Keratinocyte (primary cell): ENCODE measurements around the gene R3HDM2. TPM values are rescaled to one million over a fixed set of nuclear protein-coding genes. Genes with fewer than 3 reads are reported as not detected.

ENCODE experiments used
- DNase-seq: peaks from one replicate; pipeline ENCODE4 v3.0.0-alpha.2; 2011; ENCODE audit warnings: low read depth, missing footprints, low spot score
- FAIRE-seq: peaks from 2 replicates; lab custom pipeline; 2011; peaks lifted over from hg19 to GRCh38; lab: Jason Lieb, UNC
- H2AFZ ChIP-seq: 2 replicates; pipeline ENCODE4 v1.6.0; 2012; ENCODE audit warnings: low read length, control low read depth, inconsistent platforms; ENCODE audit not compliant: control insufficient read depth
- H3K27ac ChIP-seq: 2 replicates; pipeline ENCODE4 v1.5.1; 2011; ENCODE audit warnings: low read length; ENCODE audit not compliant: control insufficient read depth, insufficient read depth
- H3K27me3 ChIP-seq: 3 replicates; pipeline ENCODE4 v1.6.0; 2011; ENCODE audit warnings: low read length; ENCODE audit not compliant: control insufficient read depth, insufficient read depth; ENCODE audit errors: extremely low read depth
- H3K36me3 ChIP-seq, 2 experiments: 2 replicates in 1 of 2; 3 replicates in 1 of 2; pipeline ENCODE4 v1.5.1; 2011; ENCODE audit warnings: low read length in 2 of 2, mild to moderate bottlenecking in 1 of 2; ENCODE audit not compliant: control insufficient read depth in 2 of 2, insufficient read depth in 2 of 2; ENCODE audit errors: extremely low read depth in 1 of 2
- H3K4me1 ChIP-seq: 3 replicates; pipeline ENCODE4 v1.5.1; 2011; ENCODE audit warnings: low read length; ENCODE audit not compliant: control insufficient read depth, insufficient read depth; ENCODE audit errors: extremely low read depth
- H3K4me2 ChIP-seq: 3 replicates; pipeline ENCODE4 v1.6.0; 2011; ENCODE audit warnings: low read depth, low read length; ENCODE audit not compliant: control insufficient read depth, insufficient read depth; ENCODE audit errors: extremely low read depth
- H3K4me3 ChIP-seq, 3 experiments: fragments of 200-600 bp in 1 of 3; sonication (generic) in 1 of 3; 2 replicates in 2 of 3; 3 replicates in 1 of 3; pipeline ENCODE4 v1.5.1; 2011 to 2016; ENCODE audit warnings: low read length in 3 of 3, mild to moderate bottlenecking in 3 of 3, control low read depth in 2 of 3, inconsistent platforms in 1 of 3, low read depth in 1 of 3, mixed read lengths in 1 of 3, mixed run types in 1 of 3, moderate library complexity in 1 of 3; ENCODE audit not compliant: control insufficient read depth in 2 of 3, insufficient read depth in 2 of 3; ENCODE audit errors: extremely low read depth in 1 of 3
- H3K79me2 ChIP-seq: 2 replicates; pipeline ENCODE4 v1.6.0; 2012; ENCODE audit warnings: low read length; ENCODE audit not compliant: control insufficient read depth, insufficient read depth
- H3K9ac ChIP-seq: 3 replicates; pipeline ENCODE4 v1.6.0; 2011; ENCODE audit warnings: low read length; ENCODE audit not compliant: control insufficient read depth, insufficient read depth; ENCODE audit errors: extremely low read depth
- H3K9me1 ChIP-seq: 3 replicates; pipeline ENCODE4 v1.6.0; 2011; ENCODE audit warnings: low read length; ENCODE audit not compliant: control insufficient read depth, insufficient read depth; ENCODE audit errors: extremely low read depth
- H3K9me3 ChIP-seq: 2 replicates; pipeline ENCODE4 v1.5.1; 2012; ENCODE audit warnings: low read depth, low read length; ENCODE audit not compliant: control insufficient read depth
- H4K20me1 ChIP-seq: 3 replicates; pipeline ENCODE4 v1.6.0; 2011; ENCODE audit warnings: low read length; ENCODE audit not compliant: control insufficient read depth, insufficient read depth; ENCODE audit errors: extremely low read depth
- CTCF ChIP-seq, 3 experiments: IDR thresholded peaks in 1 of 3; conservative IDR thresholded peaks in 1 of 3; optimal IDR thresholded peaks in 1 of 3; 2 replicates in 2 of 3; 3 replicates in 1 of 3; pipeline versions ENCODE3 to v1.5.1; 2011; ENCODE audit warnings: low read length in 3 of 3, mild to moderate bottlenecking in 3 of 3, moderate library complexity in 2 of 3, control low read depth in 1 of 3, inconsistent platforms in 1 of 3; ENCODE audit not compliant: insufficient read depth in 2 of 3; ENCODE audit errors: extremely low read depth in 1 of 3
- EZH2 ChIP-seq: IDR thresholded peaks from one replicate; pipeline ENCODE4 v1.6.1; 2012; ENCODE audit warnings: inconsistent platforms, mild to moderate bottlenecking, low read length, moderate library complexity
- dilution Hi-C: fragments of 300-500 bp; cut with MboI; formaldehyde crosslinking; loops from one replicate; pipeline ENCODE4 v1.7.0; 2020; ENCODE audit warnings: low sequenced_read_pairs; ENCODE audit not compliant: extremely low pct_ligation_motif_present
- polyA plus RNA-seq, 5 experiments: library from polyadenylated mRNA; depleted of rRNA in 3 of 5; stranded (reverse) in 3 of 5; stranded (forward) in 1 of 5; unstranded in 1 of 5; fragments of >200 nt; gene quantifications; 1 replicate in 1 of 5; 2 replicates in 3 of 5; 3 replicates in 1 of 5; pipeline versions ENCODE4 v1.2.1 to v1.2.3, GENCODE V29; 2011 to 2012; ENCODE audit warnings: missing spikeins in 2 of 5, low read depth in 1 of 5, low replicate concordance in 1 of 5

The R3HDM2 gene
- polyA plus RNA-seq, 1 donor (not counting 4 experiments of a cell fraction or from before 2014, with no cell fraction given): 11.1 TPM

- no peak overlapping the region for H3K9ac ChIP-seq
- H3K27me3 ChIP-seq: no peaks in the 10 kb centered on the region
- no peak overlapping the region for H3K4me2 ChIP-seq
- no peaks in the 10 kb centered on the region for H3K79me2 ChIP-seq
- no peak overlapping the region for H3K4me3 ChIP-seq
- H3K4me1 ChIP-seq: peaks cover 6% of the 10 kb centered on the region
- no peak for FAIRE-seq
- H2AFZ ChIP-seq: no peak overlapping the region
- H3K9me1 ChIP-seq: no peaks in the 10 kb centered on the region
- no peaks in the 10 kb centered on the region for H3K36me3 ChIP-seq
- no peak overlapping the region for H3K27ac ChIP-seq
- no peaks in the 10 kb centered on the region for H4K20me1 ChIP-seq
- H3K9me3 ChIP-seq: no peaks in the 10 kb centered on the region
- no peak for DNase-seq
- no peak for TF ChIP-seq CTCF (optimal IDR thresholded peaks at IDR 0.05 in 1 of 3, IDR thresholded peaks at IDR 0.05 in 1 of 3, conservative IDR thresholded peaks at IDR 0.05 in 1 of 3; ENCODE audit: extremely low read depth in 1 of 3, insufficient read depth in 2 of 3, low read length in 3 of 3)
- TF ChIP-seq EZH2: no peak
- dilution Hi-C loops: no loop called here
Measured at GRCh38 chr12:57320639-57321038, 110.2 kb downstream of the R3HDM2 start.

GRCh38 chr12:57319678-57320469 lies 111.0 kb downstream of the R3HDM2 start:
- no peak overlapping the region for H3K4me3 ChIP-seq
- H2AFZ ChIP-seq: no peak overlapping the region
- H3K79me2 ChIP-seq: no peaks in the 10 kb centered on the region
- no peak overlapping the region for H3K9ac ChIP-seq
- H3K9me1 ChIP-seq: no peaks in the 10 kb centered on the region
- DNase-seq (no peak), FAIRE-seq (no peak)
- TF ChIP-seq EZH2 (no peak), CTCF (optimal IDR thresholded peaks at IDR 0.05 in 1 of 3, IDR thresholded peaks at IDR 0.05 in 1 of 3, conservative IDR thresholded peaks at IDR 0.05 in 1 of 3; ENCODE audit: extremely low read depth in 1 of 3, insufficient read depth in 2 of 3, low read length in 3 of 3) (no peak)
- dilution Hi-C loops: no loop called here
- H3K4me1 ChIP-seq: peaks cover 6% of the 10 kb centered on the region
- H3K27me3 ChIP-seq: no peaks in the 10 kb centered on the region
- peak overlapping the region; percentile 3 for H3K4me2 ChIP-seq
- H3K27ac ChIP-seq: no peak overlapping the region
- no peaks in the 10 kb centered on the region for H4K20me1 ChIP-seq
- no peaks in the 10 kb centered on the region for H3K36me3 ChIP-seq
- H3K9me3 ChIP-seq: no peaks in the 10 kb centered on the region
